ENCODE measurements around the gene STRADB.
"Not testable (repeated sequence)": the region's sequence is repeated elsewhere in the genome, so short reads cannot be mapped to it uniquely, and the experiment has no call there.

The STRADB gene

DNA sequence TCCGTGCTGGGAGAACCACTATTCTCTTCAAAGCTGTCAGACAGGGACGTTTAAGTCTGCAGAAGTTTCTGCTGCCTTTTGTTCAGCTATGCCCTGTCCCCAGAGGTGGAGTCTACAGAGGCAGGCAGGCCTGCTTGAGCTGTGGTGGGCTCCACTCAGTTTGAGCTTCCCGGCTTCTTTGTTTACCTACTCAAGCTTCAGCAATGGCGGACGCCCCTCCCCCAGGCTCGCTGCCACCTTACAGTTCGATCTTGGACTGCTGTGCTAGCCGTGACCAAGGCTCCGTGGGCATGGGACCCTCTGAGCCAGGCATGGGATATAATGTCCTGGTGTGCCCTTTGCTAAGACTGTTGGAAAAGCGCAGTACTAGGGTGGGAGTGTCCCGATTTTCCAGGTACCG is 21.2 kb upstream of the STRADB start:
- DNase-seq (ENCODE audit: low read depth in 3 of 3) = not testable (repeated sequence)

DNA sequence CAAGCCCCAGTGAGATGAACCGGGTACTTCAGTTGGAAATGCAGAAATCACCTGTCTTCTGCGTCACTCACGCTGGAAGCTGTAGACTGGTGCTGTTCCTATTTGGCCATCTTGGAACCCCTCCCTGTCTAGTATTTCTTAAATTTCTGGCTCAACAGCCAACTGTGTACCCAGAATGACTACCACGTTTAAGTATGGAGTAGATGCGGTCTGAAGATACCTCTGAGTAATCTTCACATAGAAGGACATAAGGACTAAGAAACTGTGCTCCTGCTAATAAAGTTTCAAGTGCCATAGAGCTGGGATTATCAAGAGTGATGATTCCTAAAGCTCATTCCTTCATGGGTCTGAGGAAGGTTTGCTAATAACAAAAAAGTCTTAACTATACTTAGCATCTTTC is 20.7 kb upstream of the STRADB start:
- no peak for DNase-seq (ENCODE audit: low read depth in 3 of 3)

GRCh38 chr2:201432038-201432620 is 19.4 kb upstream of the STRADB start:
- no peak for DNase-seq (ENCODE audit: low read depth in 3 of 3)

- DNase-seq (ENCODE audit: low read depth in 3 of 3) = no peak
Measured at GRCh38 chr2:201432621-201433393, 18.7 kb upstream of the STRADB start.

DNA sequence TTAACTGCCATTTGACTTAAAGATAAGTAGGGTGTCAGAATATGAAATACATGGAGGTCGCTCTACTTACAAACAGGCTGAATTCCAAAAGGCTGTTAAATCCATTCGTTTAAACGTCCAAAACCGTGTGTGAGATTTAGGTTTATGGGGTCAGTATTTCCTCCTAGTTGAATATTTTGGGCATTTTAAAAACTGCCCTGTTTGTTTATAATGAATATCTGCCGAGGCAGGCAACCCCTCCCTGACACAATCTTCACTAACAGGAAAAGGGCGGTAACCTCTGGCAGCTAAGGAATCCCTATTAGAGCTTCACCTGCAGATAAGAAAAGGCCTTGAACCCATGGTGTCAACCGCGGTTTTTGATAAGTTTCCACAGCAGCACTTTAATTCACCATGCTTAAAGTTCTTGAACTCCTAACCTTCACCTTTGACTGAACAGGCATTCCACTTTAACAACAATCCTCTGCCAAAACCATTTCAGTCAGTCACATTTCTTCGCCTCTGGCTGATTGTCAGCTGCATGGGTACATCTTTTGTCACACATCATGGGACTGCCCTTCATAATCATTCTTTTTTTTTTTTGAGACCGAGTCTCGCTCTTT is 18.0 kb upstream of the STRADB start:
- no peak for DNase-seq (ENCODE audit: low read depth in 3 of 3)

GRCh38 chr2:201436141-201436540 is 15.4 kb upstream of the STRADB start:
- no peak for DNase-seq (ENCODE audit: low read depth in 3 of 3)

DNA sequence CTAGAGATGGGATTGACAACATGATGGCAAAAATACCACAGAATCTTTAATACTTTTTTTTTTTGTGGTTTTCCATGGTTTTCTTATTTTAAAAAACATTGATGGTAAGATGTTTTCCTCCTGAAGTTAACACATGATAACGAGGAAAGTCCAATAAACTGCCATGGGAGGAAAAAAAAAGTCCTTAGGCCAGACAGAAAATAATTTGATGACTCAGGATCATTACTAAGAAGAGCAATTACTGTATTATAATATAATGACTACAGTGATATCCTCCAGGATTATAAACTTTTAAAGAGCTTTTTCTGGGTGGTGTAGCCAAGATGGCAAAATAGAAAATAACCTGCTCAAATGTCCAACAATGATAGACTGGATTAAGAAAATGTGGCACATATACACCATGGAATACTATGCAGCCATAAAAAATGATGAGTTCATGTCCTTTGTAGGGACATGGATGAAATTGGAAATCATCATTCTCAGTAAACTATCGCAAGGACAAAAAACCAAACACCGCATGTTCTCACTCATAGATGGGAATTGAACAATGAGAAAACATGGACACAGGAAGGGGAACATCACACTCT is 12.1 kb upstream of the STRADB start:
- DNase-seq (ENCODE audit: low read depth in 3 of 3) = not testable (repeated sequence)

GRCh38 chr2:201440182-201440581 is 11.4 kb upstream of the STRADB start:
- no peak for DNase-seq (ENCODE audit: low read depth in 3 of 3)

DNA sequence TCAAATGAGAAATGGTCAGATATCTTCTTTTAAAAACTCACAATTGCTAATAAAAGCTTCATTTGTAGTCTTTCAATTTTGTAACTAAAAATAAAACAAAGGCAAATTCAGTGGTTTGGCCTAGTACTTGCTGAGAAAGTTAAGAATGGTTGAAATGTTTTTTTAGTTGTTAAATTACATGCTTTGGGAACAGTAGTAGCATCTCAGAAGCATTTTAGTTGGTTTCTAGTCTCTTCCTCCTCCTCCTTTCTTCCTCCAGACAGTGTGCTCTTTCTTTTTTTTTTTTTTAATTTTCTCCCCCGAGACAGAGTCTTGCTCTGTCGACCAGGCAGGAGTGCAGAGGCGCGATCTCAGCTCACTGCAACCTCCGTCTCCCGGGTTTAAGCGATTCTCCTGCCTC is 10.1 kb upstream of the STRADB start:
- no peak for DNase-seq (ENCODE audit: low read depth in 3 of 3)

DNA sequence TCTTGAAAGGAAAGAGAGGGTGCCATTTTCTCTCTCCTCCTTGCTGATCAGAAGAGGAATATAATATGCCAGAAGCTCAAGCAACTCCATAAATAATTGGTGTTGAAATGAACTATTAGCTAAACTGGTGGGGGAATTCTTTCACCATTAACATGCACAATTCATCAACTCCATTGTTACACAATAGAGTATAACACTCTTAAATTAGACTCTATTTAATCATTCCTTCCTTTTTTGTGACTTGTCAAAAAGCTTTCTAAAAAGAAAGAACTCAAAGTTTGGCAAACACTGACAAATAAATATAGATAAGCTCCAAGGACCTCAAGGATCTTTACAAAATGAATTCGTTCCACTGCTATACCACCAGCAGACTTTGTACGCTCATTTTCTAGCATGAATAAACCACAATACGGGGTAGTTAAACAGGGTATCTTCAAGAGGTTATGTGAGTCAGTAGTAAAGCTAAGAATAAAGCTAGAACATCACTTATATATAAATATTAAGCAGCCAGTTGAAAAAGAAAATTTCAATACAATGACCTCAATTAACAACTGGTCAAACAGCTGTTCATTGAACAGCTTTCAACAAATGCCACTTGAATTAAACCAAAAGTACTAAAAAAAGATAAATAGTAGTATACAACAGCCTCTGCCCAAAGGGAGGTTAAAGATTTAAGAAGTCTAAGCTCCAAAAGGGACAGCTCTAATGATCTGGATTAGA is 6.6 kb upstream of the STRADB start:
- no peak for DNase-seq (ENCODE audit: low read depth in 3 of 3)

- DNase-seq (ENCODE audit: low read depth in 3 of 3) = no peak
Measured at GRCh38 chr2:201447086-201447485, 4.5 kb upstream of the STRADB start.

DNA sequence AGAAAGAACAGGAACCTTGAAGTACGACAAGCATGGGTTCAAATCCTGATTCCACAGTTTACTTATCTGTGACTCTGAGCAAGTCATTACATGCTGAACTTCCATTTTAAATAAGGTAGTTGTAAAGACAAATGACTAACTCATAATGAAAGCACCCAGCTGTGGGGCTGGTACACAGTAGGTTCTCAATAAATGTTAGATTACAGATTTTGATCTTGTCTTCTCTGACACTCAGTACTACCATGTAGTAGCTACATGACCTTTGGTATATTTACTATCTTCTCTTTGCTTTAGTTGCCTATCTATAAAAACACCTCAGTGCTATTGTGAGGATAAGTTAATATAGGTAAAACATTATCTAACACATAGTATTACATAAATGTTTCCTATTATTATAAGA is 3.5 kb upstream of the STRADB start:
- no peak for DNase-seq (ENCODE audit: low read depth in 3 of 3)

GRCh38 chr2:201448701-201449100 is 2.8 kb upstream of the STRADB start:
- DNase-seq (ENCODE audit: low read depth in 3 of 3) = no peak

- DNase-seq (ENCODE audit: low read depth in 3 of 3) = no peak
Measured at GRCh38 chr2:201450954-201451291, 617 bp upstream of the STRADB start.

GRCh38 chr2:201452058-201452921 is 750 bp downstream of the STRADB start:
- DNase-seq (ENCODE audit: low read depth in 3 of 3) = peak in 1 of 3 donors; percentile 8

DNA sequence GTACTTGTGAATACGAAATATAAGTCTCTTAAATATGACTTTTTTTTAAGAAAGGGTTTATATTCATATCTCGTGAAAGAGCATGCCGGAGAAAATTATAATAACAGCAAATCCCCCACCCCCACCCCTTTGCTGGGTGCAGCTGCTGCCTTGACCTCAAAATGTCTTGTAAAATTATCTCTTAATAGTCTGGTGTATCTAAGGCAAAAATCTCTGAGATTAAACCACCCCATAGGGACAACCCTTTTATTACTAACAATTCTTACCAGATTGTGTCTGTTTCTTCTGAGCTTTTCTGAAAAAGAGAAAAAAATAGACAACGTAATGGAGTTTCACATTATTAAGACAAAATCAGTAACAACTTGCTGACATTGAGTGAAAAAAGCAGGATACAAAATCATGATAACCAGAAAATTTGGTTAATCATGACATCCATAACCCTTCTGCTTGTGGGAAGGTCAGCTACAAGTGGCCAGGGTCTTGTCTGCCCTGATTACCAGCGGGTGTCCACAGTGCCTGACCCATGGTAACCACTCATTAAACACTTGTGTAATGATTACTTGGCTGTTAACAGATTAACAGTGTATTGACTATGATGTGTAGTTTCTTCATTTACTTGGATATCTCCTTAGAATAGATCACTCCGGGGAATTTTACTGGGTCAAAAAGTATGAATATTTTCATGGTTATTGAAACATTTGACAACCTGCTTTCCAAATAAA is 1.5 kb downstream of the STRADB start:
- DNase-seq (ENCODE audit: low read depth in 3 of 3) = no peak

DNA sequence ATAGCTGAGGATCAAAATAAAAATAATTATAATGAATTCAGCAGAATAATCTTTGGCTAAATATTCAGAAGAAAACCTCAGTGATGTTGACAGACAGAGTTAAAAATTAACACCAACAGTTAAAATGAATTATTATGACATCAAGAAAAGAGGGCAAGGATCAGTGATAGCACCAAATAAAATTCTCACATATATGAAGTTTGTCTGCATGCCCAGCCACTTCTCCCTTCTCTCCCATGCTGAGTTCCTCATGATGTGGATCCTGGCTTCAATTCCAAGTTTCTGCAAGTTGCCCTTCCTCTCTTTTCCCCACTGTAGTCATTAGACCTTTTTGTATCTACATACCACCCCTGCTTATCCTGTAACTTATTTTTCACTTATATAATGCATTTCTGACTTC is 6.8 kb downstream of the STRADB start:
- no peak for DNase-seq (ENCODE audit: low read depth in 3 of 3)

DNA sequence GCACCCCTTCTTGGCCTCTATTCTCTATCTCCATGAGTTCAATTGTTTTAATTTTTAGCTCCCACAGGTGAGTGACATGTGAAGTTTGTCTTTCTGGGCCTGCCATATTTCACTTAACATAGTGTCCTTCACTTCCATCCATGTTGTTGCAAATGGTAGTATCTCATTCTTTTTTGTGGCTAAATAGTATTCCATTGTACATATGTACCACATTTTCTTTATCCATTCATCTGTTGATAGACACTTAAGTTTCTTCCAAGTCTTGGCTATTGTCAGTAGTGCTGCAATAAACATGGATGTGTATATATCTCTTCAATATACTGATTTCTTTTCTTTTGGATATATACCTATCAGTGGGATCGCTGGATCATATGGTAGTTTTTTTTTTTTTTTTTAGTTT is 9.0 kb downstream of the STRADB start:
- DNase-seq (ENCODE audit: low read depth in 3 of 3) = no peak

DNA sequence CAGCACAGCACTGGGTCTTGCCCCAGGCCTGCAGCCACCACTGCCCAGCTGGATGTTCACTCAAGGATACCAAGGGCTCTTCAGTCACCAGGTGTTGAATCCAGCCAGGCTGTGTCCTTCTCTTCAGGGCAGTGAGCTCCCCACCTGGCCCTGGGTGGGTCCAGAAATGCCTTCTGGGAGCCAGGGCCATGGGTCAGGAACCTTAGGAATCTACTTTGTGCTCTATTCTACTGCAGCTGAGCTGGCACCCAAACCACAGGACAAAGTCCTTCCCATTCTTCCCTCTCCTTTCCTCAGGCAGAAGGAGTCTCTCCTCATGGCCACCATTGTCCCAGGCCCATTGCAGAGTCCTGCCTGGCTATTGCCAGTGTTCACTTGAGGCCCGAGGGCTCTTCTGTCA is 13.0 kb downstream of the STRADB start:
- no peak for DNase-seq (ENCODE audit: low read depth in 3 of 3)

GRCh38 chr2:201465524-201465971 is 14.0 kb downstream of the STRADB start:
- no peak for DNase-seq (ENCODE audit: low read depth in 3 of 3)
